H9 (cell line): Measurements from ENCODE around the gene PARP12. TPM values are rescaled to one million over a fixed set of nuclear protein-coding genes. Genes with fewer than 3 reads are reported as not detected.

ENCODE experiments used
- DNase-seq: peaks from one replicate; pipeline ENCODE4 v3.0.0-alpha.2; 2017
- H2AFZ ChIP-seq: one replicate; pipeline ENCODE4 v1.6.1; 2013; ENCODE audit warnings: mild to moderate bottlenecking, low read length, control low read depth, moderate library complexity
- H2AK5ac ChIP-seq: 2 replicates; pipeline ENCODE4 v1.6.1; 2013; ENCODE audit warnings: low read length, control low read depth, mixed read lengths; ENCODE audit not compliant: insufficient read length
- H2BK120ac ChIP-seq: one replicate; pipeline ENCODE4 v1.6.1; 2013; ENCODE audit warnings: low read depth, mild to moderate bottlenecking, low read length, control low read depth, inconsistent platforms; ENCODE audit not compliant: poor library complexity, severe bottlenecking
- H2BK12ac ChIP-seq: 2 replicates; pipeline ENCODE4 v1.6.1; 2013; ENCODE audit warnings: low read length, control low read depth, mixed read lengths, low read depth; ENCODE audit not compliant: insufficient read length
- H2BK15ac ChIP-seq: 2 replicates; pipeline ENCODE4 v1.6.1; 2013; ENCODE audit warnings: low read depth, low read length, control low read depth
- H2BK20ac ChIP-seq: one replicate; pipeline ENCODE4 v1.6.1; 2013; ENCODE audit warnings: low read depth, mild to moderate bottlenecking, low read length, control low read depth, inconsistent platforms; ENCODE audit not compliant: poor library complexity, severe bottlenecking
- H2BK5ac ChIP-seq: 2 replicates; pipeline ENCODE4 v1.6.1; 2013; ENCODE audit warnings: low read length, control low read depth, mixed read lengths; ENCODE audit not compliant: insufficient read length
- H3K14ac ChIP-seq: 2 replicates; pipeline ENCODE4 v1.6.1; 2013; ENCODE audit warnings: low read length, control low read depth; ENCODE audit not compliant: insufficient read depth
- H3K18ac ChIP-seq: 2 replicates; pipeline ENCODE4 v1.6.1; 2013; ENCODE audit warnings: low read depth, mild to moderate bottlenecking, mixed read lengths, low read length, control low read depth; ENCODE audit not compliant: insufficient read length
- H3K23ac ChIP-seq: 2 replicates; pipeline ENCODE4 v1.6.1; 2013; ENCODE audit warnings: low read length, control low read depth, mixed read lengths, low read depth; ENCODE audit not compliant: insufficient read length
- H3K23me2 ChIP-seq: 2 replicates; pipeline ENCODE4 v1.6.1; 2013; ENCODE audit warnings: low read depth, mild to moderate bottlenecking, mixed read lengths, low read length, control low read depth; ENCODE audit not compliant: insufficient read length, poor library complexity, severe bottlenecking
- H3K27ac ChIP-seq: 2 replicates; pipeline ENCODE4 v1.5.1; 2013; ENCODE audit warnings: low read length, control low read depth, mixed read lengths, low read depth; ENCODE audit not compliant: insufficient read length
- H3K27me3 ChIP-seq: 2 replicates; pipeline ENCODE4 v1.6.1; 2013; ENCODE audit warnings: low read length, control low read depth, inconsistent platforms; ENCODE audit not compliant: insufficient read depth
- H3K4ac ChIP-seq: 2 replicates; pipeline ENCODE4 v1.6.1; 2013; ENCODE audit warnings: low read depth, mild to moderate bottlenecking, control low read depth, inconsistent platforms, low read length, moderate library complexity
- H3K4me1 ChIP-seq: 2 replicates; pipeline ENCODE4 v1.6.1; 2013; ENCODE audit warnings: low read length, control low read depth, inconsistent platforms; ENCODE audit not compliant: insufficient read depth
- H3K4me2 ChIP-seq: 2 replicates; pipeline ENCODE4 v1.6.1; 2013; ENCODE audit warnings: low read length, control low read depth, mixed read lengths; ENCODE audit not compliant: insufficient read length, insufficient read depth
- H3K56ac ChIP-seq: 2 replicates; pipeline ENCODE4 v1.6.1; 2013; ENCODE audit warnings: low read depth, mild to moderate bottlenecking, mixed read lengths, low read length, control low read depth; ENCODE audit not compliant: insufficient read length
- H3K79me1 ChIP-seq: 2 replicates; pipeline ENCODE4 v1.6.1; 2013; ENCODE audit warnings: low read depth, mild to moderate bottlenecking, moderate library complexity, low read length, control low read depth, inconsistent platforms; ENCODE audit not compliant: insufficient read depth, poor library complexity, severe bottlenecking
- H3K79me2 ChIP-seq: 2 replicates; pipeline ENCODE4 v1.6.1; 2013; ENCODE audit warnings: low read length, control low read depth, inconsistent platforms; ENCODE audit not compliant: insufficient read depth
- H3K9ac ChIP-seq: 2 replicates; pipeline ENCODE4 v1.6.1; 2013; ENCODE audit warnings: low read length, control low read depth, mixed read lengths; ENCODE audit not compliant: insufficient read length; ENCODE audit errors: extremely low read depth
- H3K9me3 ChIP-seq: one replicate; pipeline ENCODE4 v1.6.1; 2013; ENCODE audit warnings: low read depth, low read length, inconsistent platforms; ENCODE audit not compliant: control insufficient read depth
- H3T11ph ChIP-seq: one replicate; pipeline ENCODE4 v1.6.1; 2013; ENCODE audit warnings: mild to moderate bottlenecking, low read length, control low read depth, inconsistent platforms
- H4K20me1 ChIP-seq: one replicate; pipeline ENCODE4 v1.6.1; 2013; ENCODE audit not compliant: control insufficient read depth, insufficient read length, insufficient read depth
- H4K5ac ChIP-seq: 2 replicates; pipeline ENCODE4 v1.6.1; 2013; ENCODE audit warnings: low read depth, mild to moderate bottlenecking, mixed read lengths, low read length, control low read depth; ENCODE audit not compliant: insufficient read length
- H4K8ac ChIP-seq: replicated peaks from 2 replicates; pipeline ENCODE4 v1.6.1; 2013; ENCODE audit warnings: low read length, control low read depth, mixed read lengths, low read depth; ENCODE audit not compliant: insufficient read length
- H4K91ac ChIP-seq: 2 replicates; pipeline ENCODE4 v1.6.1; 2013; ENCODE audit warnings: low read depth, mild to moderate bottlenecking, moderate library complexity, mixed read lengths, low read length, control low read depth; ENCODE audit not compliant: insufficient read length
- H3K27ac Mint-ChIP-seq, 3 experiments: 2 replicates in 2 of 3; 3 replicates in 1 of 3; pipeline ENCODE4 v1.8.0; 2020 to 2021; ENCODE audit warnings: mixed read lengths in 3 of 3, mild to moderate bottlenecking in 1 of 3, moderate library complexity in 1 of 3
- H3K27me3 Mint-ChIP-seq: 2 replicates; pipeline ENCODE4 v1.8.0; 2021; ENCODE audit warnings: low read depth, mild to moderate bottlenecking, moderate library complexity, mixed read lengths
- H3K36me3 Mint-ChIP-seq, 3 experiments: 2 replicates in 2 of 3; 3 replicates in 1 of 3; pipeline ENCODE4 v1.8.0; 2020 to 2021; ENCODE audit warnings: low read depth in 3 of 3, mixed read lengths in 3 of 3; ENCODE audit not compliant: insufficient read depth in 1 of 3
- H3K4me1 Mint-ChIP-seq, 2 experiments: 2 replicates each; pipeline ENCODE4 v1.8.0; 2020; ENCODE audit warnings: mixed read lengths in 2 of 2
- H3K4me3 Mint-ChIP-seq, 2 experiments: 2 replicates in 1 of 2; 3 replicates in 1 of 2; pipeline ENCODE4 v1.8.0; 2020 to 2021; ENCODE audit warnings: mild to moderate bottlenecking in 2 of 2, mixed read lengths in 2 of 2, moderate library complexity in 1 of 2
- H3K9me3 Mint-ChIP-seq, 2 experiments: 2 replicates in 1 of 2; 3 replicates in 1 of 2; pipeline ENCODE4 v1.8.0; 2020; ENCODE audit warnings: mild to moderate bottlenecking in 2 of 2, mixed read lengths in 2 of 2, moderate library complexity in 1 of 2
- WGBS: extraction: QIAGEN DNeasy Blood & Tissue Kit; methylation state at CpG from one replicate; pipeline ENCODE4 v1.1.7; 2013; ENCODE audit warnings: missing lambda C conversion rate, low lambda C conversion rate, mixed read lengths; ENCODE audit not compliant: insufficient read length; ENCODE audit errors: extremely low coverage; 5-methylcytosine and 5-hydroxymethylcytosine counted together
- total RNA-seq: library from RNA; stranded (reverse); gene quantifications from 2 replicates; pipeline ENCODE4 v1.2.1, GENCODE V29; 2021
- TF ChIP-seq, protein P1 (sequence below): fragments of 200-600 bp; sonication (generic); conservative IDR thresholded peaks from 3 replicates; pipeline ENCODE4 v1.8.0; 2021; ENCODE audit warnings: antibody characterized with exemption, mild to moderate bottlenecking

The PARP12 gene
- total RNA-seq, 1 experiment from 2014 or later = 11.8 TPM

DNA sequence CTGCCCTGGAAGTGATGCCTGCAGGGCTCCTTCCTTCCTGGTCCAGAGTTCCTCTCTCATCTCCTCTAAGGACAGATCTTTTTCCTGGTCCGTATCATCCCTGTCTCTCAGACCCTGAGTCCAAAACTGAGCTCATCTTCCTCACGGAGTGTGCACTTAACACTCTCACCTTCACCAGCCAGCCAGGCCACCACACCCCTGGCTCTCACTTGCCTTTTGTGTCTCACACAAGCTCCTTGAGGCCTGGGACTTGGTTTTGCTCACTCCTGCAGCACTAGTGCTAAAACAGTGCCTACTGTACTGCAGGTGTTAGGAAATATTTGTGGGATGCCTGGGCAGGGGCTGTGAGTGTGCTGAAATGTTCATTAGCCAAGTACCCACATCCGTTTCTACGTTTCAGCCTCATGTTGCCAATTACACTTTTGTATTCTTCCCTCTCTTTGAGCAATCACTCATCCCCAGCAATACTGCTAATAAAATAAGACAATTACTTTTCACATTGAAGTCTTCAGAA lies 21.4 kb upstream of the PARP12 start:
- no peak overlapping the region for H3K23ac ChIP-seq
- H3K79me2 ChIP-seq = no peaks in the 10 kb centered on the region
- H3K4me3 Mint-ChIP-seq = no peak overlapping the region
- H3K4me2 ChIP-seq = no peak overlapping the region
- H3K4me1 ChIP-seq = no peaks in the 10 kb centered on the region; the same call in 1 of the 2 replicates
- no peak overlapping the region for H3T11ph ChIP-seq
- H3K9ac ChIP-seq = no peak overlapping the region
- no peak overlapping the region for H4K91ac ChIP-seq
- no peak overlapping the region for H4K8ac ChIP-seq
- H3K9me3 ChIP-seq = no peaks in the 10 kb centered on the region
- H3K9me3 Mint-ChIP-seq = no peaks in the 10 kb centered on the region
- H3K4me1 Mint-ChIP-seq = peaks cover 15 to 17% of the 10 kb centered on the region in 2 experiments
- no peak overlapping the region; a peak in 1 of 7 replicates for H3K27ac Mint-ChIP-seq
- H3K27me3 Mint-ChIP-seq = no peaks in the 10 kb centered on the region
- H3K27me3 ChIP-seq = no peaks in the 10 kb centered on the region
- H2AFZ ChIP-seq = no peak overlapping the region
- H3K56ac ChIP-seq = no peak overlapping the region
- no peak overlapping the region for H2BK5ac ChIP-seq
- no peaks in the 10 kb centered on the region for H4K20me1 ChIP-seq
- no peak overlapping the region for H2BK120ac ChIP-seq
- TF ChIP-seq, protein P1, sequence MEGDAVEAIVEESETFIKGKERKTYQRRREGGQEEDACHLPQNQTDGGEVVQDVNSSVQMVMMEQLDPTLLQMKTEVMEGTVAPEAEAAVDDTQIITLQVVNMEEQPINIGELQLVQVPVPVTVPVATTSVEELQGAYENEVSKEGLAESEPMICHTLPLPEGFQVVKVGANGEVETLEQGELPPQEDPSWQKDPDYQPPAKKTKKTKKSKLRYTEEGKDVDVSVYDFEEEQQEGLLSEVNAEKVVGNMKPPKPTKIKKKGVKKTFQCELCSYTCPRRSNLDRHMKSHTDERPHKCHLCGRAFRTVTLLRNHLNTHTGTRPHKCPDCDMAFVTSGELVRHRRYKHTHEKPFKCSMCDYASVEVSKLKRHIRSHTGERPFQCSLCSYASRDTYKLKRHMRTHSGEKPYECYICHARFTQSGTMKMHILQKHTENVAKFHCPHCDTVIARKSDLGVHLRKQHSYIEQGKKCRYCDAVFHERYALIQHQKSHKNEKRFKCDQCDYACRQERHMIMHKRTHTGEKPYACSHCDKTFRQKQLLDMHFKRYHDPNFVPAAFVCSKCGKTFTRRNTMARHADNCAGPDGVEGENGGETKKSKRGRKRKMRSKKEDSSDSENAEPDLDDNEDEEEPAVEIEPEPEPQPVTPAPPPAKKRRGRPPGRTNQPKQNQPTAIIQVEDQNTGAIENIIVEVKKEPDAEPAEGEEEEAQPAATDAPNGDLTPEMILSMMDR = no peak
- H2BK15ac ChIP-seq = no peak overlapping the region
- no peaks in the 10 kb centered on the region for H3K36me3 Mint-ChIP-seq
- no peak overlapping the region for H2AK5ac ChIP-seq
- no peak overlapping the region for H3K18ac ChIP-seq
- no peak overlapping the region for H2BK12ac ChIP-seq
- no CpG with 5 or more reads among the region's 4 CpGs for WGBS
- H3K23me2 ChIP-seq = no peaks in the 10 kb centered on the region
- H3K14ac ChIP-seq = no peak overlapping the region
- no peaks in the 10 kb centered on the region for H3K79me1 ChIP-seq
- H3K27ac ChIP-seq = no peak overlapping the region
- no peak overlapping the region for H2BK20ac ChIP-seq
- DNase-seq = no peak
- no peak overlapping the region for H4K5ac ChIP-seq
- H3K4ac ChIP-seq = no peak overlapping the region
